Forelimb muscle (tissue), 1 donor: Measurements from ENCODE around the gene HIF1AN. TPM values are rescaled to one million over a fixed set of nuclear protein-coding genes. Genes with fewer than 3 reads are reported as not detected.

Experiments
- DNase-seq: peaks from one replicate; pipeline ENCODE4 v3.0.0-alpha.2; 2013; ENCODE audit warnings: low read depth
- polyA plus RNA-seq: library from polyadenylated mRNA; unstranded; fragments of 120-200 nt; gene quantifications from one replicate; pipeline ENCODE4 v1.2.1, GENCODE V29; 2013; ENCODE audit not compliant: insufficient read length

Gene HIF1AN
- polyA plus RNA-seq, 1 donor, result 36.9 TPM

- no peak for DNase-seq
These were observed 13.5 kb upstream of the HIF1AN start for GRCh38 chr10:100522107-100522801.

DNA sequence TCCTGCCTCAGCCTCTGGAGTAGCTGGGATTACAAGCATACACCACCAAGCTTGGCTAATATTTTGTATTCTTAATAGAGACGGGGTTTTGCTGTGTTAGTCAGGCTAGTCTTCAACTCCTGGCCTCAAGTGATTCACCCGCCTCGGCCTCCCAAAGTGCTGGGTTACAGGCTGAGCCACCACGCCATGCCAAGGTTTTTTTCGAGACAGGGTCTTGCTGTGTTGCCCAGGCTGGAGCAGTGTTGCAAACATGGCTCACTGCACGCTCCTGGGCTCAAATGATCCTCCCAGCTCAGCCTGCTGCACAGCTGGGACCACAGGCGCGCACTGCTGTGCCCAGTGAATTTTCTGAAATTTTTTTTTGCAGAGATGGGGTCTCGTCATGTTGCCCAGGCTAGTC is 12.8 kb upstream of the HIF1AN start:
- DNase-seq, result no peak

DNA sequence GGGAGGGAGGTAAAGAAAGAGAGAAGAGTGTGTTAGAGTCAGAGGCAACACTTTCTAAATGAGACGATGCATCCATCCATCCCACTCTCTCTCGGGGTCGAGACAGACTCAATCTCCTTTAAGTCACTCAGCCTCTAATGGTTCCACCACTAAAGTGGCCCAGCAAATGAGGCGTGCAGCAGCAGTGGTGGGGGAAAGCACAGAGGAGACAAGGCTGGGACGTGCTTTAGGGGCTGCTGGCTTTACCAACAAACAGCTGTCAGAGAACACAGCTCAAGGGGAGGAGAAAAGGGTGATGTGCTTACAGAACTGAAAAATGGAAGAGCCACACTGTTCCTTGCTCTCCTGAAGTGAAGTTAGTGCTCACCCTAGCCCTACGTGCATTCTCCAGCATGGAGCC is 11.5 kb upstream of the HIF1AN start:
- no peak for DNase-seq

DNA sequence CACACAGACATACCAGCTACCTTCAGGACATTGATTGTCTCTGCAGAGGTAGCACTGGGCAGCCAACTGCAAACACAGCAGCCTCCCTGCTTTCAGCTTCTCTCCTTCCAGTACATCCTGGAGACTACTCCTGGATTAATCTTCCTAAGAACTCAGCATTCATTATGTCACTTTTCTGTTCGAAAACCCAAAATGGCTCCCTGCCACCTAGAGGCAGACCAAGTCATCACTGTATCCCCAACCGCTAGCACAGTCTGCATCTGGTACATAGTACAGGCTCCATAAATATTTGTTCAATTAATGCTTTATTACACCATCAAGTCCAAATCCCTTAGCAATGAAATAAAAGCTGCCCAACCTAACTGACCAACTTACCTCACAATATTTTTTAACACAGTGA is 11.1 kb upstream of the HIF1AN start:
- no peak for DNase-seq

- no peak for DNase-seq
These were observed 7.4 kb upstream of the HIF1AN start for GRCh38 chr10:100528123-100528886.

GRCh38 chr10:100528921-100529474 is 6.7 kb upstream of the HIF1AN start:
- DNase-seq, result no peak

DNA sequence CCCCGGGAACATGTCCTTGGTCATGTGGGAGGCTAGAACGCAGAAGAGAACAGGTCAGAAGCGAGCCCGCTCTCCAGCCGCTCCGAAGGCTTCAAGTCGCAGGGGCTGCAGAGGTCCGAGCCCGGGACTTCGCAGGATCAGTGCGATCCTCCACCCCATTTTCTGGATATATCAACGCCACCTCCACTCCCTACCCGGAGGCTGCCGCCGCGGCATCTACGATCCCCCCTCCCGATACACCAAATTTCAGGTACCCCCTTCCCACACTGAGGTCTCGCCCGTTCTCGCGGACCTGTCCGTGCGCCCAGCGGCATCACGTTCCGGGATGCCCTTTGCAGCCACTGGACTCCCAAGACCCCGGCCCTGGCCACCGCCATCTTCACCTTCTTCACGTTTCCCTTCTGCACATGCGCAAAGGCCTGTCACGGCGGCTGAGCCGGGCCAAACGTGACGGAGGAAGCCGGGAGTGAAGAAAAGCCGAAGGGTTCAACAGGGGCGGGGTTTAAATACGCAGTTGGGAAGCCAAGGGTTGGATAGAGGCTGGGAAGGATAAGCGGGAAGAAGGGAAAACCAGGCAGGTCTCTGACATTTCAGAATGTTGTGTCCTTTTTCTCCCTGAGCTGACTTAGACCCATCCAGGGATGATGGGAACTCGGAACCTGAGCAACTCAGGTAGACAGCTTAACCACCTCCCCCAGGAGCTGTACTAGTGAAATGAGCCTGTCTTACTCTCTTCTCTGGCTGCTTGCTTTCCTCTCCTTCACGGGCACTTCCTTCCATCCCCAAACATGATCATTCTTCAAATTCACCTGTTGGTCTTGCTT is 6.1 kb upstream of the HIF1AN start, which contains the start of gene NDUFB8:
Gene NDUFB8, minus strand, starts transcription at position 397 of the 824 bp plus-strand sequence. Its CDS starts 20 bp downstream, at position 377.
- DNase-seq, result peak; percentile 72

- DNase-seq, result no peak
These were observed 4.0 kb upstream of the HIF1AN start for GRCh38 chr10:100531761-100532160.

- DNase-seq, result no peak
These were observed 1.0 kb upstream of the HIF1AN start for GRCh38 chr10:100534726-100535125.

DNA sequence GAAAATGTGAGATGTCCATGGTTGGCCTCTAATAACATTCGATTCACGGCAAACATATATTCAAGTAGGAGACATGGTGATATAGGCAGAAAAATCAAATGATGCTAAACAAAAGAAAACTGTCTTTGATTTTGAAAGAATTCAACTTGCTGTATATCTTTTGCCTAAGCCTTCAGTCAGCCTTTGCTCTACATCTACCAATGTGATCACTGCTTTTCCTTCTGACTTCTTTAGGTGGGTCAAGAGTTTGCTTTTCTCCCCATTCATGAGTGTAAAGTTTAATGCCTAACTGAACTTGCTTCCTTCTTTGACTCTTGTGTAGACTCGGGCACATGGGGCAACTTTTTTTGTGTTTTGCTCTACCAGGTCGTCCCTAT is 417 bp upstream of the HIF1AN start:
- DNase-seq, result no peak

GRCh38 chr10:100537475-100537874 is 1.7 kb downstream of the HIF1AN start:
- DNase-seq, result no peak

GRCh38 chr10:100544950-100545349 is 9.2 kb downstream of the HIF1AN start:
- DNase-seq, result no peak

DNA sequence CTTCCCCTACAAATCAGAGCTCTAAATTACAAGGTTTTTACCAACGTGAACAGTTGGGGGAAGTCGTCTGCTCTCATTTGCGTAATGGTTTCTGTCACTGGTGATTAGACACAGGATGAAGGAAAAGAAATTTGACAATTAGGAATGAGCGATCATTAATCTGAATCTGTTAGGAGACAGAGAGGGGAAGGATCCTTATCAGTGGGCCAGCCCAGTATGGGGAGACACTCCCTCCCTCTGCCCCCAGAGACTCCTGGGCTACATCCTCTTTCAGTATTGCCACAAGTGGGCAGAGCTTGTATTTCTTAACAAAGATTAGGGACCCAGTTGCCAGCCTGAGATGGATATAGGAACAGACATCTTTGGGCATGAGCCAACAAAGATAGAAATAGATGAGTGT is 15.5 kb downstream of the HIF1AN start:
- no peak for DNase-seq

- DNase-seq, result no peak
These were observed 16.0 kb downstream of the HIF1AN start for GRCh38 chr10:100551738-100552137.

DNA sequence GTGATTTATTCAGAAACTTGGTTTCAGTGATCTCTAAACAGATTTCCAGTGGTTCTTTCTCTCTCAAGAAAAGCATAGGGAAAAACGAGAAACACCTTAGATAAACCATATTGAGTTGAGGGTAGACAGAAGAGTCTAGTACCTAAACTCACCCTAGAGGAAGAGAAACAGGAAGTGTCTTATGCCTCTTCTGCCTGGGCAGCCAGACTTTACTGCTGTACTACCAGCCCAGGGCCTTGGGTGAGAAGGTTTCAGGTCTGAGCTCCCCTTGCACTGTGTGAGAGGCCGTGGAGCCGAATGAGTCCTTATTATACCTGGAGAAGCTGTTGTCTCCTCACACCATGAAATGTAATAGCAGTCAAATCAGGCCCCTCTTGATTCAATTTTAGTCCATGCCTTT is 18.2 kb downstream of the HIF1AN start:
- no peak for DNase-seq

GRCh38 chr10:100554902-100555301 is 19.2 kb downstream of the HIF1AN start:
- no peak for DNase-seq

- no peak for DNase-seq
These were observed 24.5 kb downstream of the HIF1AN start for GRCh38 chr10:100560248-100560647.

DNA sequence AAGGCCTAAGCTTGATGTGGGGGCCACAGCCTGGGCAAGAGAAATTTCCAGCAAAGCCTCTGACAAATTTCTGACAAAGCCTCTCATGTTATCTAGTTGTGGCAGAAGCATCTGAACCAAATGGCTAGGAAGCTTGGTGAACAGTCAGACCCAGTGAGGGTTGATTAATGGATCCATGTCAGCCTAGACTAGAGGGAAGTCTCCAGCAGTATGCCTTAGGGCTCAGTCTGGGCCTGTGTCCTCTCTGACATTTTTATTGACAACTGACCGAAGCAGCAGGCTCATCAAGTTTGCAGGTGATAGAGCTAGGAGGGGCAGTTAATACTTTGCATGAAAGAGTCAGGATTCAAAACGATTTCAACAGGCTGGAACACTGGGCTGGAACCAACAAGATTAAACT is 25.3 kb downstream of the HIF1AN start:
- DNase-seq, result no peak

GRCh38 chr10:100562008-100562672 is 26.4 kb downstream of the HIF1AN start:
- no peak for DNase-seq

DNA sequence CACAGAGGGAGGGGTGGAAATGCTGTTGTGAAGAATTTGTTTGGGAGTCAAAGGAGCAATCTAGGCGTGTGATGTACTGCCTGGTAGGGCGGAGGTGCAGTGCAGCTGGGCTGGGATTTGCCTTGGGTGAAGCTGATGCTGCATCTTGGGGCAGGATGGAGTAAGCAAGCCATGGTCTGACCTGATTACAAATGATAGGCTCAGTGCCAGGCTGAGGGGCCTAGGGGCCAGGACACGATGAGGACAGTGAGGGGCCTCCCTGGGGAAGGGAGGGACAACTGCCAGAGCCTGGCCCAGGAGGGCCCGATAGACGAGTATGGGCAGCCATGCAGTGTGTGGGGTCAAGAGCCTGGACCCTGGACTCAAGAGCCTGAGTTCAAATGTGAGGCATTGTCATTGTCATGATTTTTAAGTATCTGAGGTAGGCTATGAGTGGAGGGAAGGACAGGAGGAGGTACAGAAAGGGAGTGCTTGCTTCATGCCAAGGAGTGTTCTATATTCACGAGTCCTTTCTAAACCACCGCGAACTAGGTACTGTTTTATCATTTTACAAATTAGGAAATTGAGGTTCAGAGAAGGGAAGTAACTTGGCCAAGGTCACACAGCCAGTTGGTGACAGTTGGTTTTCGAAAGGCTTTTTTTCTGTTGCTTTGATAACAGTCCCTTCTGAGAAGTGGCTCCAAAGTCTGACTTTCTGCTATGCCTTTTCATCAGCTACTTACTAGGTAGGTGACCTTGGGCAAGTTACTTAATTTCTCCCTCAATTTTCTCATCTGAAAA is 29.7 kb downstream of the HIF1AN start:
- no peak for DNase-seq

DNA sequence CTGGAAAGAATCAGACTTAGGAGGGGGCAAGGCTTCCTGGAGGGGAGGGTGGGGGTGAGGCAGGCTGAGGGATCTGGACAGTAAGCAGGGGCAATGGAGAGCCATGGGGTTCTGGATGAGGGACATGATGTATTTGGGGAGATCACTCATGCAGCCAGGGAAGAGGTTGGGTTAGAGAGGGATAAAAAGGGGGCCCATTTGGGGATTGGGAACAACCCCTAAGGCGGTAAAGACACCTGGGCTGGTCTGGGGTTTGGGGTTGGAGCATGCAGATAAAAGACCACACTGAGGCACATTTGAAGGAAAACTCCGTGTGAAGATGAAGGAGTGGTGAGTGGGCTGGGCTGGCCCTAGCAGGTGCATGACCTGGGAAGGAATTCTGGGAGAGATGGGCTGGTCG is 30.8 kb downstream of the HIF1AN start:
- no peak for DNase-seq
